Type B pancreatic cell (in vitro differentiated cells): ENCODE results near the gene TCAP. TPM values are rescaled to one million over a fixed set of nuclear protein-coding genes. Genes with fewer than 3 reads are reported as not detected.

Experiments
- DNase-seq: peaks from one replicate; pipeline ENCODE4 v3.0.0; 2021; ENCODE audit warnings: mixed read lengths; ENCODE audit not compliant: unreplicated experiment; ENCODE audit errors: extremely low spot score
- H3K27ac Mint-ChIP-seq: 2 replicates; pipeline ENCODE4 v1.8.0; 2021; ENCODE audit warnings: mild to moderate bottlenecking, mixed read lengths
- H3K27me3 Mint-ChIP-seq: 2 replicates; pipeline ENCODE4 v1.8.0; 2021; ENCODE audit warnings: mixed read lengths
- H3K36me3 Mint-ChIP-seq: 2 replicates; pipeline ENCODE4 v1.8.0; 2021; ENCODE audit warnings: mixed read lengths
- H3K4me1 Mint-ChIP-seq: one replicate; pipeline ENCODE4 v1.8.0; 2021; ENCODE audit warnings: mixed read lengths; ENCODE audit not compliant: unreplicated experiment
- H3K4me3 Mint-ChIP-seq: 2 replicates; pipeline ENCODE4 v1.8.0; 2021; ENCODE audit warnings: mild to moderate bottlenecking, mixed read lengths
- H3K9me3 Mint-ChIP-seq: 2 replicates; pipeline ENCODE4 v1.8.0; 2021; ENCODE audit warnings: mixed read lengths
- CTCF ChIP-seq: fragments of 200-600 bp; sonication (generic); conservative IDR thresholded peaks from 2 replicates; pipeline ENCODE4 v1.5.0; 2021; ENCODE audit warnings: antibody characterized with exemption, mild to moderate bottlenecking
- total RNA-seq: library from RNA; stranded (reverse); gene quantifications from 2 replicates; pipeline ENCODE4 v1.2.1, GENCODE V29; 2021; ENCODE audit warnings: low replicate concordance

TCAP gene
- total RNA-seq, 1 donor from 2014 or later, result 2.4 TPM

GRCh38 chr17:39663688-39664580 lies 1.2 kb upstream of the TCAP start:
- Mint-ChIP-seq H3K36me3 (no peaks in the 10 kb centered on the region), H3K4me1 (peaks cover 10% of the 10 kb centered on the region), H3K27ac (peak overlapping the region; percentile 34), H3K4me3 (peak overlapping the region; percentile 54), H3K9me3 (no peaks in the 10 kb centered on the region), H3K27me3 (peaks cover 10% of the 10 kb centered on the region)
- TF ChIP-seq CTCF, result no peak
- no peak for DNase-seq

- Mint-ChIP-seq H3K4me1 (peaks cover 10% of the 10 kb centered on the region), H3K27ac (peak overlapping the region; percentile 36), H3K36me3 (no peaks in the 10 kb centered on the region), H3K27me3 (peaks cover 10% of the 10 kb centered on the region), H3K4me3 (no peak overlapping the region), H3K9me3 (no peaks in the 10 kb centered on the region)
- TF ChIP-seq CTCF, result peak; percentile 31
- no peak for DNase-seq
These were observed 584 bp downstream of the TCAP start for GRCh38 chr17:39665642-39666224.

- no peaks in the 10 kb centered on the region for H3K9me3 Mint-ChIP-seq
- H3K27me3 Mint-ChIP-seq, result peaks cover 10% of the 10 kb centered on the region
- no peak overlapping the region for H3K27ac Mint-ChIP-seq
- H3K4me1 Mint-ChIP-seq, result peaks cover 10% of the 10 kb centered on the region
- H3K4me3 Mint-ChIP-seq, result no peak overlapping the region
- DNase-seq, result no peak
- H3K36me3 Mint-ChIP-seq, result no peaks in the 10 kb centered on the region
- TF ChIP-seq CTCF, result no peak
These were observed 1.1 kb downstream of the TCAP start for GRCh38 chr17:39666231-39666600.

- Mint-ChIP-seq H3K36me3 (no peaks in the 10 kb centered on the region), H3K4me3 (peak overlapping the region; percentile 69), H3K27ac (no peak overlapping the region), H3K27me3 (peaks cover 10% of the 10 kb centered on the region), H3K4me1 (peaks cover 10% of the 10 kb centered on the region), H3K9me3 (no peaks in the 10 kb centered on the region)
- TF ChIP-seq CTCF, result no peak
- DNase-seq, result no peak
These were observed 1.6 kb downstream of the TCAP start for GRCh38 chr17:39666601-39667261.

GRCh38 chr17:39667262-39667944 lies 2.3 kb downstream of the TCAP start:
- peaks cover 10% of the 10 kb centered on the region for H3K4me1 Mint-ChIP-seq
- H3K36me3 Mint-ChIP-seq, result no peaks in the 10 kb centered on the region
- DNase-seq, result no peak
- H3K27me3 Mint-ChIP-seq, result peaks cover 12% of the 10 kb centered on the region
- TF ChIP-seq CTCF, result no peak
- no peaks in the 10 kb centered on the region for H3K9me3 Mint-ChIP-seq
- H3K4me3 Mint-ChIP-seq, result peak overlapping the region; percentile 79
- no peak overlapping the region for H3K27ac Mint-ChIP-seq
